Epithelial cell of esophagus (primary cell): ENCODE results near the gene ADK.
A peak's percentile ranks its signal among the peaks of the same experiment; 100 is the strongest.

Source experiments
- DNase-seq: peaks from one replicate; pipeline ENCODE4 v3.0.0; 2010; ENCODE audit warnings: low read depth
- H3K4me3 ChIP-seq: 2 replicates; pipeline ENCODE4 v1.5.1; 2011; ENCODE audit warnings: mild to moderate bottlenecking, low read length, control low read depth
- TF ChIP-seq, protein P1 (sequence below): IDR thresholded peaks from 2 replicates; pipeline ENCODE4 v1.5.1; 2011; ENCODE audit warnings: low read depth, mild to moderate bottlenecking, low read length, control low read depth, inconsistent platforms; ENCODE audit not compliant: insufficient read depth; ENCODE audit errors: missing control alignments

The ADK gene

DNA sequence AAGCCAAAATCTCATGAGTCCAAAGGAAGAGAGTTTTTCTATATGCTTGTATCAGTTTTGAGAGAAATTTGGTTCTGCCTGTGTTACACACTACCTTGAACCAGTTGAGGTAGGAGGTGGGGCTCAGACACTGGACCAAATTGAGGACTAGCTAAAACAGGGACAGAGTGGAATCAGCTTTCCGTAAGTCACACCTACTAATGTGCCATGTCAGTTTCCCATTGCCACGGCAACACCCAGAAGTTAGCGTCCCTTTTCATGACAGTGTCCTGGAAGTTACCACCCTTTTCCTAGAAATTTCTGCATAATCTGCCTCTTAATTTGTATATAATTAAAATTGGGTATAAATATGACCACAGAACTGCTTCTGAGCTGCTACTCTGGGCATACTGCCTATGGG is 9.0 kb downstream of the ADK start:
- no peak for DNase-seq
- TF ChIP-seq, protein P1, sequence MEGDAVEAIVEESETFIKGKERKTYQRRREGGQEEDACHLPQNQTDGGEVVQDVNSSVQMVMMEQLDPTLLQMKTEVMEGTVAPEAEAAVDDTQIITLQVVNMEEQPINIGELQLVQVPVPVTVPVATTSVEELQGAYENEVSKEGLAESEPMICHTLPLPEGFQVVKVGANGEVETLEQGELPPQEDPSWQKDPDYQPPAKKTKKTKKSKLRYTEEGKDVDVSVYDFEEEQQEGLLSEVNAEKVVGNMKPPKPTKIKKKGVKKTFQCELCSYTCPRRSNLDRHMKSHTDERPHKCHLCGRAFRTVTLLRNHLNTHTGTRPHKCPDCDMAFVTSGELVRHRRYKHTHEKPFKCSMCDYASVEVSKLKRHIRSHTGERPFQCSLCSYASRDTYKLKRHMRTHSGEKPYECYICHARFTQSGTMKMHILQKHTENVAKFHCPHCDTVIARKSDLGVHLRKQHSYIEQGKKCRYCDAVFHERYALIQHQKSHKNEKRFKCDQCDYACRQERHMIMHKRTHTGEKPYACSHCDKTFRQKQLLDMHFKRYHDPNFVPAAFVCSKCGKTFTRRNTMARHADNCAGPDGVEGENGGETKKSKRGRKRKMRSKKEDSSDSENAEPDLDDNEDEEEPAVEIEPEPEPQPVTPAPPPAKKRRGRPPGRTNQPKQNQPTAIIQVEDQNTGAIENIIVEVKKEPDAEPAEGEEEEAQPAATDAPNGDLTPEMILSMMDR = no peak
- no peak overlapping the region for H3K4me3 ChIP-seq

DNA sequence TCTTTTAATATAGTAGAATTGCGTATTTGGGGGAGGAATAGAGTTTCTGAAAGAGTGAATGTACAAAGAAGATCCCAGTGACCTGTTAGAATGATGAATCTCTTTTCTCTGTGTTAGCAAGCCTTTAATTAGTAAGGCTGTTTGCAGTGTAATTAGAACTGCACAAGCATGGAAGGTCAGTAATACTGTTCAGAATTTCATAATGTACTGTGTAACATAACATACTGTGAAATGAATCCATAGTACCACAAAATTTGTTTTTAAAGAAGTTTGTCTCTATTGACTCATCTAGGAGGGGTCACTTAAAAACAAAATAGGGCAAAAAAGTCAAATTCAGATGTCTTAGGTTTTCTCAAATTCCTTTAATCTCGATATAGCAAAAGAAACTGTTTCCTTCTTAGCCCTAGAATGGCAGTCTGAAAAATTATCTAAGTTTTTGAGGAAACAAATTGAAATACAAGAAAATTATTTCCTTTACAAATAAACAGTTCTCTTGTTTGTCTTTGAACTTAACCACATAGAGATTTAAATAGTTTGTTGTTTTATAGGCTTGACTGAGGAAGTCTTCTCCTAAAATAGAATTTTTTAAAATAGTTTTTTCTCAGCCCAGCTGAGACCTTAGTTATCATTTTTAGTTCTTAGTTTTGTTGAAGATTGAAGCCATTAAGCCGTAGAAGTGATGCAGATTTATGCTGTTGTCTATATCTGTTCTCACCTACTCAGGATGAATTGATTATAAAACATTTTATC is 12.5 kb downstream of the ADK start:
- H3K4me3 ChIP-seq = no peak overlapping the region
- TF ChIP-seq, protein P1 = no peak
- no peak for DNase-seq

DNA sequence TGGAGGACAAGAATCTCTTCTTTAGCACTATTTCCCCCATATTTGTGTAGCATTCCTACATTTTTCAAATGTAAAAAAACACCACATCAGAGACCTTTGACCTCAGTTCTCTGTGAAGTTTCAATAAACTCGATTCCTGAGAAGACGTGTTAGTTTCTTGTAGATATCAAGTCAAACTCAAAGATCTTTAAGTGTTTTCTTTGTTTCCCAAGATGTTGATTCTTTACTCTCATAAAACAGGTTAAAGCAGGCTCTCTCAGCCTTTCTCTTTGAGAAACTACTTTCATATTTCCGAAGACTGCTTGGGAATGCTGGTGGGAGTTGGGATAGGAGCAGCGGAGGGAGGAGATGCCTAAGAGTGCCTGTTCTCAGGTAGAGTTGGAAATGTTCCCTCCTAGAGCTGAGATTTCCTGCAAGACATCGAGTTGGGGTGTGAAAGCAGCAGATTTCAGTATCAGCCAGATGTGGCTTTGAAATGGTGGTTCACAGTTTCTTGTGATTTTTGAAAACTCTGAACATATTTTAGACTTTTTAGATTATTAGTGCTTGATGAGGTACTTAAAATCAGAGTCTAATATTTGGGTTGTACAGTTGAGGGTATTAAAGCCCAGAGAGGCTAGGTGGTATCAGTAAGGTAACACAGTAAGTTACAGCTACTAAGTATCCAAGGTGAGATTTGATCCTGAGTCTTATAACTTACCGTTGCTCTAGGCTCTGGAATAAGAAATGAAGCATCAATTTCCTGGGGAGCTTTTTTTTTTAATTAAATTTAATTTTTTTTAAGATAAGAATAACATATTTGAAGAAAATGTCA is 13.9 kb downstream of the ADK start:
- no peak for DNase-seq
- TF ChIP-seq, protein P1 = no peak
- no peak overlapping the region for H3K4me3 ChIP-seq

DNA sequence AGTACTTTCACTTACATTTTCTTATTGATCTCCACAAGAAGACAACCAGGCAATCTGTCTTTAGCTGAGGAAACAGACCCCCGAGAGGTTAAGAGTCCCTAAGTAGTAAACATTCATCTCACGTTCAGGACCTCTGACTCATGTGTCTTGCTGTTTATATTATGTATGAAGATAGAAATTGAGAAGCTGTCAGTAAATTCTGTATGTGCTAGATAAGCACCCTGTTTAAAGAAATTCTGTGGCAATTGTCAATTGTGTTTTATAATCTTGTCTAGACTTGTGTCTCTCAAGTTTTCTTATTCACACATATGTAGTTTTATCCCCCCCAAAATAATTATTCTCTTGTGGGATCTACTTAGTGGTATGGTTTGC is 14.5 kb downstream of the ADK start:
- DNase-seq = peak; percentile 35
- TF ChIP-seq, protein P1 = no peak

DNA sequence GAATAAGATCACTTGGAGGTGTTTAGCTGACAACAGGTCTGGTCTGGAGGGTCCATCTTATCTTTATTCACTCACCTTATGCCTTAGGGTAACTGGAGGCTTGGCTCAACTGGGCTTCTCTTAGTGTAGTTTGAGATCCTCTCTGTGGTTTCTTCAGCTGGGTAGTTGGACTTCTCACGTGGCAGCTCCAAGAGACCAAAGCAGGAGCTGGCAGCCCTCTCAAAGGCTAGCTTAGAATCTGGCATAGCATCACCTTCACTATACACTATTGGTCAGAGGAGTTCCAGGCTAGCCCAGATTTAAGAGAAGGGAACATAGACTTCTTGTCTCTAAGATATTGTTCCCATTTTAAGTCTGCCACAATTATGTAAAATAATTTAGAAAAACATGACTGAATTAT is 16.4 kb downstream of the ADK start:
- no peak for DNase-seq
- TF ChIP-seq, protein P1 = no peak
- H3K4me3 ChIP-seq = no peak overlapping the region

More for the DNA sequence above, 14.5 kb downstream of the ADK start:
- no peak overlapping the region for H3K4me3 ChIP-seq

DNA sequence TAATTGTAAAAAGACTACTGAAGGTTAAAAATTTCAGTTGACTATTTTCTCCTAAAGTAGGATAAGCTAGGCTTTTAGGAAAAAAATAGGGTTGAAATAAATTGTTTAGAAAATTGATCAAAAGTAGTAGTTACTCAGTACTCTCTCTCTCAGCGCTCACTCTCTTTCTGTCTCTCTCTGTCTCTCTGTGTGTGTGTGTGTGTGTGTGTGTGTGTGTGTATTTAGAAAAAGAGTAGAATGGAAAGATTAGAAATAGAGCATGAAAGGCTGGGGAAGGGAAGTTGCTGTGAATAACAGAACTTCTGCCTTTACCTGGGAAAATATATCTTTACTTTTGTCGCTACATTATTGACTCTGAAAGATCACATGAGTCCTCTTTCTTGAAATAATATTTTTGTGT is 20.6 kb downstream of the ADK start:
- no peak for DNase-seq
- TF ChIP-seq, protein P1 = no peak

More for the DNA sequence above, 20.6 kb downstream of the ADK start:
- no peak overlapping the region for H3K4me3 ChIP-seq
